Hair follicle dermal papilla cell (primary cell): ENCODE measurements around the gene MAPKBP1. TPM values are rescaled to one million over a fixed set of nuclear protein-coding genes. Genes with fewer than 3 reads are reported as not detected.

Source experiments
- small RNA-seq: library from RNA; depleted of rRNA; stranded (forward); fragments of <200 nt; gene quantifications from one replicate; pipeline ENCODE3, GENCODE V24; 2012
- total RNA-seq: library from RNA; depleted of rRNA; stranded (reverse); fragments of >200 nt; gene quantifications from 2 replicates; pipeline ENCODE4 v1.2.3, GENCODE V29; 2012

MAPKBP1 gene, protein sequence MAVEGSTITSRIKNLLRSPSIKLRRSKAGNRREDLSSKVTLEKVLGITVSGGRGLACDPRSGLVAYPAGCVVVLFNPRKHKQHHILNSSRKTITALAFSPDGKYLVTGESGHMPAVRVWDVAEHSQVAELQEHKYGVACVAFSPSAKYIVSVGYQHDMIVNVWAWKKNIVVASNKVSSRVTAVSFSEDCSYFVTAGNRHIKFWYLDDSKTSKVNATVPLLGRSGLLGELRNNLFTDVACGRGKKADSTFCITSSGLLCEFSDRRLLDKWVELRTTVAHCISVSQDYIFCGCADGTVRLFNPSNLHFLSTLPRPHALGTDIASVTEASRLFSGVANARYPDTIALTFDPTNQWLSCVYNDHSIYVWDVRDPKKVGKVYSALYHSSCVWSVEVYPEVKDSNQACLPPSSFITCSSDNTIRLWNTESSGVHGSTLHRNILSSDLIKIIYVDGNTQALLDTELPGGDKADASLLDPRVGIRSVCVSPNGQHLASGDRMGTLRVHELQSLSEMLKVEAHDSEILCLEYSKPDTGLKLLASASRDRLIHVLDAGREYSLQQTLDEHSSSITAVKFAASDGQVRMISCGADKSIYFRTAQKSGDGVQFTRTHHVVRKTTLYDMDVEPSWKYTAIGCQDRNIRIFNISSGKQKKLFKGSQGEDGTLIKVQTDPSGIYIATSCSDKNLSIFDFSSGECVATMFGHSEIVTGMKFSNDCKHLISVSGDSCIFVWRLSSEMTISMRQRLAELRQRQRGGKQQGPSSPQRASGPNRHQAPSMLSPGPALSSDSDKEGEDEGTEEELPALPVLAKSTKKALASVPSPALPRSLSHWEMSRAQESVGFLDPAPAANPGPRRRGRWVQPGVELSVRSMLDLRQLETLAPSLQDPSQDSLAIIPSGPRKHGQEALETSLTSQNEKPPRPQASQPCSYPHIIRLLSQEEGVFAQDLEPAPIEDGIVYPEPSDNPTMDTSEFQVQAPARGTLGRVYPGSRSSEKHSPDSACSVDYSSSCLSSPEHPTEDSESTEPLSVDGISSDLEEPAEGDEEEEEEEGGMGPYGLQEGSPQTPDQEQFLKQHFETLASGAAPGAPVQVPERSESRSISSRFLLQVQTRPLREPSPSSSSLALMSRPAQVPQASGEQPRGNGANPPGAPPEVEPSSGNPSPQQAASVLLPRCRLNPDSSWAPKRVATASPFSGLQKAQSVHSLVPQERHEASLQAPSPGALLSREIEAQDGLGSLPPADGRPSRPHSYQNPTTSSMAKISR (N-terminal part only)
- total RNA-seq = 40.0 and 44.9 TPM in 2 replicates

DNA sequence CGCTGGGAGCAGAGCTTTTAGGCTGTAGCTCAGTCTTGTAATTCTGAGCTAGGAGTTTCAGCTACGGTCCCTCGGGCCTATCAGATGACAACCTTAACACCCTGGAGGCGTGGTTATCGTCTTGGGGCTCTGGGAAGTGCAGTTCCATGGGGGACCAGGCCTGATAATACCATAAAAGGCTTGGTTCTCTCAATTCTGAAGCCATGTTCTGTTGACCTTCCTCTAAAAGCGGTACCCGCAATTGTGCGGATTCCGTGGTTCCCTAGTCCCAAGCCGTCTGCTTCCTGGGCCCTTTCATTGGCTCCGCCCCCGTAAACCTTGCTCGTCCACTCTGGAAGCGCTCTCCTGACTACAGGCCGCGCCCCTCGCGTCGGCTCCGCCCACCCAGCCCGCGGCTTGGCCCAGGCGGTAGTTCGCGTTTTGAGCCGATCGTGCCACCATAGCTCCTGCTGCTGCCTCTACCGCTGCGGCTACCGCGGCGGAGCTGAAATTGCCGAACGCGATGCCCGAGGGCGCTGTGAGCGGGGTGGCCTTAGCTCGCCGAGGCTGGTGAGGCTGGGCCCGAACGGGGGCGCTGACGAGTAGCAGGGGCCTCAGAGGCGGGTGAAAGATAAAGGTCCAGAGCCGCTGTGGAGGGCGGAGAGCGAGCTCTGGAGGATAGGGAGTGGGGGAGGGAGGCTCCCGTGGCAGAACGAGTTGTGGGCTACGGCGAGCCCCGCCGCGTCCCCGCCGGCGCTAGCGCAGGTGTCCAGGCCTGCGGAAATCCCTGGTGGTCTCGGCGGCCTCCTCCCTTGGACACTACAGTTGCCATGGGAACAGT lies at the start of gene MAPKBP1:
MAPKBP1 (plus strand) TSS at position 423 of the 820 bp plus-strand sequence. CDS start 792 bp downstream, outside the sequence.

DNA sequence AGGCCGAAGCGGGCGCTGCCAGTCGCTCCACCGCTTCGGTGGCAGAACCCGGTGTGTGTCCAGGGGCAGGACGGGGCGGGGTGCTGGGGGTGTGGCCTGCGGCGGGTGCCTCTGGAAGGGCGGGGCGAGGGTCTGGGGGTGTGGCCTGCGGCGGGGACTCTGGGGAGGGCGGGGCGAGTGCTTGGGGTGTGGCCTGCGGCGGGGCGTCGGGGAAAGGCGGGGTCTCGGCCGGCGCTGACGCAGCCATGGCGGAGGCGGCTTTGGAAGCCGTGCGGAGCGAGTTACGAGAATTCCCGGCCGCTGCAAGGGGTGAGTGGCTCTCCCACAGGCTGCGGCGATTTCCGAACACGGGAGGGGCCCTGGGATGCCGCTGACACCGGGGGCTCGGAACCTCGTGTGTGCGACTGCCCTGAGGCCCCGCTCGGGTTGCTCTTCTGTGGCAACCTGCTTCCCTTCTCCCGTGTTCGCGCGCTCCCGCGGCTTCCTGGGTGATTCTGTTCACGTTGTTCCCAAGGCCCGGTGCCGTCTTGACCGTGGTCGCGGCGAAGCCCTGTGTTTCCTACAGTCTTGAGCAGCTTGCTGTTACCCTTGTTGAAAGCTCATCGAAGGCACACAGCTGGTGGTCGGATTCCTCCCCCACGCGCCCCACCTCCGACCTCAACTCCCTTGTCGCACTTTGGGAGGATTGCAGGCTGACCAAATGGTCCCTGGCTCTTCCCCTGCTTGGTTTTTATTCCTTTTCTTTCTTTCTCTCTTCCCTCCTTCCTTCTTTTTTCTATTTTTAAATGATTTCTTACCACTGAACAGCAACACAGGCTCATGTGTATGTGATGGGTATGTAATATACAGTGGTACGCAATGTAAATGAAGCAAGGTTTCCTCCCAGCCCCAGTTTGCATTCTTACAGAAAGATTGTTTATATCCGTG lies 53.9 kb downstream of the MAPKBP1 start, which contains the start of gene JMJD7:
JMJD7 (plus strand) TSS at position 213 of the 927 bp plus-strand sequence; CDS start at position 246, 33 bp downstream.

DNA sequence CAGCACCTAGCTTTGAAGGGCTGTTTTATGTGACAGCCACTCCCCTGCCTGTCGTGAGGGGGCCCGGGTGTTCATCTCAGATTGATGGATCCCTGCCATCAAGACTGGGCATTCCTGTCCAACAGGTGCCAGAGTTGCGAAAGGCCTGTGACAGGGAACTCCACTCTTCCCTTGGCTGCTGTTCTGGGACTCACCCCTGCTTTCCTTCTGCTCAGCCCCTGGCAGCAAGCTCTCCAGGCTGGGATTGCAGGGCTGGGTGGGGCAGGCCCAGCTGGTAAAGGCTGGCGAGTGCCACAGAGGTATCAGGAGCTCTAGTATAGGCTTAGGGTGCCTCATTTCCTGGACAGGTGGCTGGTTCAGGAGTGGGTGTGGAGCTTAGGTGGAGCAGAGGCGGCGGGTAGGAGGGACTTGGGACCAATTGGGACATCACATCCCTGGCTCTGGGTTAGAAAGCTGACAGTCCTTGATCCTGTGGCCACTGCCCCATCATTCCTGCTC lies 64.2 kb downstream of the MAPKBP1 start, which contains the start of gene PLA2G4B:
PLA2G4B (plus strand) TSS at position 448 of the 498 bp plus-strand sequence. CDS start 67 bp downstream, outside the sequence.

Small RNA genes lying within 50 kb of the gene (small RNA-seq; reads per million reads assigned to genes)
- gene JMJD7-PLA2G4B (not detected), gene MIR4310 (not detected), gene RNA5SP393 (not detected)

Other genes with a start within 250 kb of the MAPKBP1 start
- gene RPAP1, start 230.2 kb upstream of the MAPKBP1 start, total RNA-seq = 15.7 and 17.0 TPM in 2 replicates
- gene TYRO3, start 215.3 kb upstream of the MAPKBP1 start, total RNA-seq = 5.2 and 6.5 TPM in 2 replicates
- 32.5 and 36.5 TPM in 2 replicates for gene MGA, start 114.1 kb upstream of the MAPKBP1 start, total RNA-seq
- 3.1 and 4.5 TPM in 2 replicates for gene JMJD7, start 53.6 kb downstream of the MAPKBP1 start, total RNA-seq
- gene PLA2G4B, start 64.4 kb downstream of the MAPKBP1 start, total RNA-seq = 0.36 and 0.81 TPM in 2 replicates
- gene SPTBN5, start 119.6 kb downstream of the MAPKBP1 start, total RNA-seq = 0.73 and 0.97 TPM in 2 replicates
- 37.8 and 38.0 TPM in 2 replicates for gene EHD4, start 198.1 kb downstream of the MAPKBP1 start, total RNA-seq
- gene PLA2G4E, start 246.6 kb downstream of the MAPKBP1 start, total RNA-seq = not detected in 2 replicates